Hepatocyte (in vitro differentiated cells): Measurements from ENCODE around the gene RGPD5. TPM values are rescaled to one million over a fixed set of nuclear protein-coding genes. Genes with fewer than 3 reads are reported as not detected.
"Not testable (repeated sequence)": the region's sequence is repeated elsewhere in the genome, so short reads cannot be mapped to it uniquely, and the experiment has no call there.

Experiments used
- DNase-seq: peaks from one replicate; pipeline ENCODE4 v3.0.0-alpha.2; 2016; ENCODE audit warnings: low spot score
- H2AFZ ChIP-seq: fragments of 200-600 bp; sonication (generic); 2 replicates; pipeline ENCODE4 v1.6.0; 2016; ENCODE audit warnings: antibody characterized with exemption, mild to moderate bottlenecking
- H3K27ac ChIP-seq: fragments of 200-600 bp; sonication (generic); 2 replicates; pipeline ENCODE4 v1.5.1; 2016; ENCODE audit warnings: mild to moderate bottlenecking
- H3K27me3 ChIP-seq: fragments of 200-600 bp; sonication (generic); 2 replicates; pipeline ENCODE4 v1.6.1; 2016
- H3K36me3 ChIP-seq: fragments of 200-600 bp; sonication (generic); replicated peaks from 2 replicates; pipeline ENCODE4 v1.5.1; 2016; ENCODE audit warnings: low read depth; ENCODE audit not compliant: insufficient read depth
- H3K4me1 ChIP-seq: fragments of 200-600 bp; sonication (generic); 2 replicates; pipeline ENCODE4 v1.5.1; 2016; ENCODE audit warnings: mild to moderate bottlenecking, moderate library complexity; ENCODE audit not compliant: insufficient read depth
- H3K4me2 ChIP-seq: fragments of 200-600 bp; sonication (generic); 2 replicates; pipeline ENCODE4 v1.6.0; 2016
- H3K4me3 ChIP-seq: fragments of 200-600 bp; sonication (generic); 2 replicates; pipeline ENCODE4 v1.5.1; 2016; ENCODE audit warnings: mild to moderate bottlenecking
- H3K79me2 ChIP-seq: fragments of 200-600 bp; sonication (generic); 2 replicates; pipeline ENCODE4 v1.6.0; 2017; ENCODE audit warnings: mild to moderate bottlenecking
- H3K9me2 ChIP-seq: fragments of 200-600 bp; sonication (generic); replicated peaks from 2 replicates; pipeline ENCODE4 v1.6.0; 2017; ENCODE audit warnings: mild to moderate bottlenecking; ENCODE audit not compliant: insufficient read depth
- H3K9me3 ChIP-seq: fragments of 200-600 bp; sonication (generic); 2 replicates; pipeline ENCODE4 v1.5.1; 2016; ENCODE audit warnings: low read depth, mild to moderate bottlenecking
- H4K20me1 ChIP-seq: fragments of 200-600 bp; sonication (generic); 2 replicates; pipeline ENCODE4 v1.6.0; 2016; ENCODE audit warnings: mild to moderate bottlenecking; ENCODE audit not compliant: insufficient read depth, poor library complexity, severe bottlenecking
- WGBS: methylation state at CpG from one replicate; pipeline ENCODE4 v1.1.6; 2016; ENCODE audit warnings: low lambda C conversion rate; ENCODE audit errors: missing lambda C conversion rate; 5-methylcytosine and 5-hydroxymethylcytosine counted together
- polyA plus RNA-seq: library from polyadenylated mRNA; unstranded; fragments of >200 nt; fragmentation: Nextera tagmentation; extraction: Ambion mirVana; gene quantifications from 2 replicates; pipeline ENCODE4 v1.2.1, GENCODE V29; 2016
- total RNA-seq: library from RNA; depleted of rRNA; stranded (reverse); fragments of >200 nt; gene quantifications from 2 replicates; pipeline ENCODE4 v1.2.3, GENCODE V29; 2014

Gene RGPD5
- 17.7 and 46.3 TPM in 2 replicates for total RNA-seq
- polyA plus RNA-seq, result 11.6 and 14.1 TPM in 2 replicates

DNA sequence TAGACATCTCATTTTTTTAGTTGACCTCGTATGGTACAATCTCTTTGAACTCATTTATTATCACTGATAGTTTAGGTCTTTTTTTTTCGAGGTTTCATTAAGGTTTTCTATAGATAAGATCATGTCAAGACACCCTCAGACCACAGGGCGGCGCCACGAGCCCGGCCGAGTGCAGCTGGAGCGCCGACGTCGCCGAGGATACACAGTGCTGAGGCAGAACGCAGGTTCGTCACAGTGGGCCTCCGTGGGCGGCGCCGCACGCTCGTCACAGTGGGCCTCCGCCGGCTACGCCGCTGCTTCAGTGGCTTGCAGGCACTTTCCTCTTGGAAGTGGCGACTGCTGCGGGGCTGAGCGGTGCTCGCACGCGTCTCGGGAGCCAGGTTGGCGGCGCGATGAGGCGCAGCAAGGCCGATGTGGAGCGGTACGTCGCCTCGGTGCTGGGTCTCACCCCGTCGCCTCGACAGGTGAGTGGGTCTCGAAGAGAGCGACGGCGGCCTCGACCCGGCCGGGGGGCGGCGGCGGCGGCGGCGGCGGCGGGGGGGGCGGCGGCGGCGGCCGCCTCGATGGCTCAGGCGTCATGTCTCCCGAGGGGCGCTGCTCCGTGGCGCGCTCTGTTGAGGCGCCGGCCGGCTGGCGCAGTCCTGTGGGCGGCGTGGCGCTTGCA lies at the start of gene RGPD5:
Gene RGPD5, plus strand, starts transcription at position 232 of the 664 bp plus-strand sequence. Its CDS starts 161 bp downstream, at position 393.
- H2AFZ ChIP-seq, H3K4me3 ChIP-seq, H3K36me3 ChIP-seq, DNase-seq, H3K4me2 ChIP-seq, H3K4me1 ChIP-seq, H3K9me2 ChIP-seq, H3K9me3 ChIP-seq, H4K20me1 ChIP-seq, H3K79me2 ChIP-seq, H3K27ac ChIP-seq, H3K27me3 ChIP-seq: not testable (repeated sequence)
- WGBS, result no CpG with 5 or more reads among the region's 77 CpGs

DNA sequence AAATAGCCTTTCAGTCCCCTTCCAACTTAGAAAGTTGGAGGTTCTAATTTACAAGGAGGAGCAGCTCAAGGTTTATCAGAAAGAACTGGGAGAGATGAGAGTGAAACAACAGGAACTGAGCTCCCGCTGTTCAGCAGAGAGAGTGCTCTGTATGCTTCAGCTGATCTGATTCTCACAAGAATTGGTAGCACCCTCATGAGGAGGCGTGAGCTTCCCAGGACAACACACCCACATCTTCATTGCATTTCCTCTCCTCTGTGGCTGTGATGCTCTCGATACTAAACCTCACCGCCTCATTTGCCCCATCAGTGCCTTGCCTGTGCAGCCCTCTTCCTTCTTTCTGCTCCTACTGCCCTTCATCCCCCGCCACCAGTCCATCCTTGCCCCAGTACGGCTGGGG lies 42.5 kb upstream of the RGPD5 start:
- H3K36me3 ChIP-seq, H3K4me2 ChIP-seq, H4K20me1 ChIP-seq, H3K4me1 ChIP-seq, H3K9me2 ChIP-seq, H3K27ac ChIP-seq, DNase-seq, H3K4me3 ChIP-seq, H3K27me3 ChIP-seq, H2AFZ ChIP-seq, H3K9me3 ChIP-seq, H3K79me2 ChIP-seq: not testable (repeated sequence)
- no CpG with 5 or more reads among the region's 6 CpGs for WGBS

DNA sequence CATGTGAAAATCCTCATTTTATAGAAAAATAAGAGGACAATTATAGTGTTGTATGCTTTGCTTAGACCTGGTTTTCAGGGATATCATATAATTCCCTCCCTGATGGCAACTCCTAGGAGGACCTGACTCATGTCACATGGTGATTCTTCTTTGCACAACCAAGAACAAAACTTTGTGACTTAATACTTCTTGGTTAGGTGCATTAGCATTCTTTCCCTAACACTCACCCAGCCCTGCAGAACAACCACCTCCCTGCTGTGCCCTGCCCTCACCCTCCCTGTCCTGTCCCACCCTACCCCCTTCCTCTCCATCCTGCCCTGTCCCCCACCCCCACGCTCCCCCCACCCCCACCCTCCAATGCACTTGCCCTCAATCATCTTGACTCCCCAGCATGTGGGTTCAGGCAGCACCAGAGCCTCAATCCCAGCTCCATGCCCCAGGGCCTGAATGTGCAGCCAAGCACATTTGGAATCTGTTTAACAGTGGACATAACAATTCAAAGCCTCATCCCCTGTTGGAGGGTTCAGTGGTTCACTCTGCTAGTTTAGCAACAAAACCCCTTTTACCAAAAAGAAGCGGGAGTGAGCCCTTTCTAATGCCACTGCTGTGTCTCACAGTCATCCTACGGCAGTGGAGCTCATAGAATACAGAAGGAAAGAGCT lies 36.8 kb upstream of the RGPD5 start:
- H3K27me3 ChIP-seq, H3K79me2 ChIP-seq, H3K36me3 ChIP-seq, H3K9me2 ChIP-seq, H3K4me2 ChIP-seq, H3K27ac ChIP-seq, H4K20me1 ChIP-seq, H3K4me3 ChIP-seq, H2AFZ ChIP-seq, H3K9me3 ChIP-seq, H3K4me1 ChIP-seq, DNase-seq: not testable (repeated sequence)
- no CpG with 5 or more reads among the region's 3 CpGs for WGBS

DNA sequence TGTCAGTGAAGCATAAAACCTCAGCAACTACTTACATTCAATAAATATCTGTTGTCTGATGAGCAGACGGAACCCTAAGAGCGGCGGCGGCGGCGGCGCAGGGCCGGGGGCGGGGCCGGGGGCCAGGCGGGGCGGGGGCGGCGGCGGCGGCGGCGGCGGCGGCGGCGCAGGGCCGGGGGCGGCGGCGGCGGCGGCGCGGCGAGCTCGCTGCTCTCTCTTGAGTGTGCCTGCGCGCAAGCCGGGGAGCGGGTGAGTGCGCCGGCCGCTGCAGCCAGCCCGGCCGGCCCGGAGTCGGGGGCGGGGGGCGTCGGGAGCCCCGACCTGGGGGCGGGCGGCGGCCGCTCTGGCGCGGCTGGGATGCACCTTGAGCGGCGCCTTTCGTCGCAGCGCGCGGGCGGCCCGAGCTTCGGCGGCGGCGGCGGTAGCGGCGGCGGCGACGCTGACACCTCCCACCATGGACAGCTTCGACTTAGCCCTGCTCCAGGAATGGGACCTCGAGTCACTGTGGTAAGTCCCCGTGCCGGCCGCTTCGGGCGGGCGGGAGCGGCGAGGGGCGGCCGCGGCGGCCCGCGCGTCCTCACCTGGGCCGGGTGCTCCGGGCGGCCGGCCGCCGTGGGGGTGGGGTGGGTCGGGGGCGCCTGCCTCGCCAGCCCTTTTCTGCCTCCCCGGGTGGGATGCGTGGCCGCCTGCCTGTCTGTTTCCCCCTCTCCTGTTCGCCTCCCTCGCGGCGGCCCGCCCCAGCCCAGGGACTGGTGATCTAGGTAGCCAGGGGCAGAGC lies 33.7 kb upstream of the RGPD5 start:
- not testable (repeated sequence) for H2AFZ ChIP-seq, H3K4me2 ChIP-seq, H3K27ac ChIP-seq, DNase-seq, H3K36me3 ChIP-seq, H3K9me2 ChIP-seq, H3K9me3 ChIP-seq, H3K4me1 ChIP-seq, H3K79me2 ChIP-seq, H3K27me3 ChIP-seq, H3K4me3 ChIP-seq, H4K20me1 ChIP-seq
- WGBS, result no CpG with 5 or more reads among the region's 106 CpGs

DNA sequence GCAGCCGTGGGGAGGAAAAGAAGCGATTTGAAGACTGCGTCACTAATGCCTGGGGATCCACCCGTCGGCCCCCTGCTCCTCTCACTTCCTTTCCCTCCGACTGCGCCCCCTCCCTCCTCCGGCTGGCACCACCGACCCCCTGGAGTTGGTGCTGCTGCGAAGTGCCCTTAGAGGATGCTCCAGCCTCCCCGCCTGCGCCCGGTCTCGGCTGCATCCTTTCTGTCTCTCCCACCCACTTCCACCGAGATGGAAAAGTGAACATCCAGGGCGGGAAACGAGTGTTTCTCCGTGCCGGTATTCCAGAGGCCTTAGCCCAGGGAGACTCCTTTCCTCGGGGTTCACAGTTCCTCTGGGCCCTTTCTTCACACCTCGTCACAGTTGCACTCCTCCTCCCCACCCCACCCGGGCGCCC lies 33.1 kb upstream of the RGPD5 start:
- H3K79me2 ChIP-seq, DNase-seq, H3K4me1 ChIP-seq, H3K4me2 ChIP-seq, H3K9me2 ChIP-seq, H3K36me3 ChIP-seq, H3K4me3 ChIP-seq, H3K27ac ChIP-seq, H4K20me1 ChIP-seq, H3K27me3 ChIP-seq, H2AFZ ChIP-seq, H3K9me3 ChIP-seq: not testable (repeated sequence)
- 11% methylated on average over 4 of the region's 23 CpGs for WGBS

DNA sequence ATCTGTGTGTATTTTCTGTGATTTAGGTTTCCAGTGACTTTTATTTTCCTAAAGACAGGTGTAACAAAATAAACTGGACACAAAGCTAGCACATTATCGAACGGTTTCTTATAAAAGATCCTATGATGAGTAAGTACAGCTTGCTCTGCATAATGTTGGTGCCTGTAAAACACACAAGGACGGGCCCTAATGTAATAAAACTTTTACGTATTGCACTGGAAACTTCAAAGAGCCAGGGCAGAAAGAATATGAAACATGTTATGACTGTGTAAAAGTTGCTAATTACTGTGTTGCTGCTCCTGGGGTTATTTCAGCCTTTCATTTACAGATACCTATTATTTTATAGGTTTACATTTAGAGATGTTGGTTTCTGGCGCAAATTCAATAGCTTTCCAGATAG lies 32.1 kb upstream of the RGPD5 start:
- H3K27ac ChIP-seq, H3K79me2 ChIP-seq, H3K4me3 ChIP-seq, H3K36me3 ChIP-seq, H3K4me1 ChIP-seq, DNase-seq, H2AFZ ChIP-seq, H3K4me2 ChIP-seq, H4K20me1 ChIP-seq, H3K27me3 ChIP-seq, H3K9me2 ChIP-seq, H3K9me3 ChIP-seq: not testable (repeated sequence)
- WGBS, result no CpG with 5 or more reads among the region's 5 CpGs

DNA sequence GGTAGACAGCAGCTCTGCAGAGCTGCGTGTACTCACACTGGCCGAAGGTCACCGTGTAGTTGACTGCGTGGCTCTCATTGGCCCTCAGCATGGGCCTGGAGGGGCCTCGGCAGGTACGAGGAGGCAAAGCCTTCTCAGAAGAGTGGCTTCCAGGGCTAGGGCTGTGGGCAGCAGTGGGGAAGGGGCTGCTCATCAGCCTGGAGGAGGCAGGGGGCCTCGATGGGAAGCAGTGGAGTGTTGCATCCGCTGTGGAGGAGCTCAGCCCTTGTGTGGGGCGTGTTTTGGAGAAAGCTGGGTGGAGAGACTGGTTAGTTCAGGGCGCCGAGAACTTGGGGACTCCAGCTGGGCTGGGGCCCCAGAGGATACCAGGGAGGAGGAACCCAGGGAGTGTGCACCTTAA lies 28.0 kb upstream of the RGPD5 start:
- H3K9me3 ChIP-seq, DNase-seq, H3K27ac ChIP-seq, H3K4me1 ChIP-seq, H3K79me2 ChIP-seq, H4K20me1 ChIP-seq, H3K27me3 ChIP-seq, H3K9me2 ChIP-seq, H3K4me2 ChIP-seq, H3K4me3 ChIP-seq, H3K36me3 ChIP-seq, H2AFZ ChIP-seq: not testable (repeated sequence)
- no CpG with 5 or more reads among the region's 11 CpGs for WGBS

DNA sequence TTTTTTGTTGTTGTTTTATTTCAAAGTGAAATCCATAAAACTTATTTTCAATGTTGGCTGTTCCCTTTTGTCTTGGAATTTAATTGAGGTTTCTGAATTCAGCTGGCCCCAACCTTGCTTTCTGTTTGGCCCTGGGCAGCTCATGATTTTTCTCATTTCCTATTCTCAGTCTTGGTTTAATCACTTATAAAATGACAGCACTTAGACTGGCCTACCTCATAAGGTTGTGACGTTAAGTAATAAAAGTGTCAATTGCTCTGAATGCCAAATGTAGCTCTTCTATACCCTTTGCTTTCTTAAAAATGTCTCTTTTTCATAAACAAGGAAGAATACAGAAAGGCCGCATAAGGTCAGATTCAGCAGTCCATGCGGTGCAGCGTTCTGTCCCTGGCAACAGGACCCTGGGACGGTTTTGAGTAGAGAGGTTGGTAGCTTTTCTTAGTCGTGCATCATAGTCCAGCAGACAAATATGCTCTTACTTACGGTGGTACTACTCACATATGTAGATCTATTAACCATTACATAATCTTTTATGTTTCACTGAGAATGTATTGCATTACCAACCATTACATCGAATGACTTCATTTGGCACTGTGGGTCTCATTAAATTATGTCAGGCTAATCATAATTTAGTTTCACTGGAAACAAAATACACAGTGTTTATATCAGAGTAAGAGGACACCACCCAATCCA lies 27.1 kb upstream of the RGPD5 start:
- 92% methylated on average over 5 of the region's 8 CpGs for WGBS
- H3K4me2 ChIP-seq, H3K9me3 ChIP-seq, H3K27me3 ChIP-seq, H3K4me3 ChIP-seq, DNase-seq, H3K27ac ChIP-seq, H3K4me1 ChIP-seq, H3K79me2 ChIP-seq, H3K36me3 ChIP-seq, H3K9me2 ChIP-seq, H4K20me1 ChIP-seq, H2AFZ ChIP-seq: not testable (repeated sequence)
